SK-N-MC (cell line): ENCODE results near the gene ZNF638.

Experiments
- EZH2 ChIP-seq: fragments of 200-600 bp; sonication (generic); IDR thresholded peaks from one replicate; pipeline ENCODE4 v1.6.1; 2017; ENCODE audit warnings: antibody characterized with exemption
- FOXP2 ChIP-seq: optimal IDR thresholded peaks from 2 replicates; pipeline ENCODE3; 2011; ENCODE audit warnings: mild to moderate bottlenecking, moderate library complexity; ENCODE audit not compliant: insufficient read depth; ENCODE audit errors: extremely low read length, control extremely low read depth
- POLR2AphosphoS5 ChIP-seq: IDR thresholded peaks from 2 replicates; pipeline ENCODE4 v1.6.1; 2012; ENCODE audit warnings: mild to moderate bottlenecking, low read depth, low read length, borderline replicate concordance

- TF ChIP-seq EZH2 (no peak), POLR2AphosphoS5 (no peak), FOXP2 (no peak)
These were observed 120.1 kb downstream of the ZNF638 start for GRCh38 chr2:71451705-71452104.
